NCI-H1436 treated with DMSO at 0.1 percent for 48 hours (cell line): Measurements from ENCODE around the gene ALG5.

ENCODE experiments used
- DNase-seq: peaks from one replicate; lab custom pipeline; 2025; lab: John Stamatoyannopoulos, UW

The ALG5 gene

GRCh38 chr13:36999054-36999714 lies at the start of gene ALG5:
ALG5 (minus strand) TSS chr13:36999340; CDS start chr13:36999300, 40 bp downstream.
- DNase-seq, result peak; percentile 21

DNA sequence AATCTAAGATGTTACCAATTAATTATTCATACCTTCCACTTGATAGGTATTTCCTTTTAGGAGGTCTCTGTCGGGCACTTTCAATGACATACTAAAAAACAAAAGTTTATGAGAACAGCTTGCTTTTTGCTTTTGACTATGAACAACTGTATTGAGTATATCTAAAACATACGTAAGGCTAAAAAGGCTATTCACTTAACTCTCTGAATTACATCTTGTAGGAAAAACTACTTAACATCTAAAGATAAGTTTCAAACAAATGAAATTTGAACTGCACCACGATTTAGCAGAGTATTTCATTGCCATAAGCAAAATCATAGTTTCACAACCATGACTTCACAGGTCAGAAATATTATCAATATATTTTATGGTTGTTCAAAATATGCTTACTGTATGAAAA lies 48.7 kb upstream of the ALG5 start:
- DNase-seq, result no peak

DNA sequence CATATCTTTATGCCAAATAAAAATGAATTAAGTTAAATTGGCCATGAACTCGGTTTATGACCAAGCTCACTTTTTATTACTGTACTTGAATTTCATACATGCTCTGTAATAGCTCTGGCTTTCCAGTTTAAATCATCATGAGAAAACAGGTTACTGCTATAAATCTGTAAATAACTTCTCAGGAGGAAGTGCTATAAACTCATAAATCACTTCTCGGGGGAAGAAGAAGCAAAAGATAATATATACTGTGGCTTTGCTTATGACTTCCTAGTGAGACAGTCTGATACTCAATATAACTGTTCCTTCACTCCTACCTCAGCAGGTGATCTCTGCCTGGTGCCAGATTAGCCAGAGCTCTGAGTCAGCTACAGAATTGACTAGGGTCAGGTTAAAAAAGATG lies 47.9 kb upstream of the ALG5 start:
- no peak for DNase-seq

DNA sequence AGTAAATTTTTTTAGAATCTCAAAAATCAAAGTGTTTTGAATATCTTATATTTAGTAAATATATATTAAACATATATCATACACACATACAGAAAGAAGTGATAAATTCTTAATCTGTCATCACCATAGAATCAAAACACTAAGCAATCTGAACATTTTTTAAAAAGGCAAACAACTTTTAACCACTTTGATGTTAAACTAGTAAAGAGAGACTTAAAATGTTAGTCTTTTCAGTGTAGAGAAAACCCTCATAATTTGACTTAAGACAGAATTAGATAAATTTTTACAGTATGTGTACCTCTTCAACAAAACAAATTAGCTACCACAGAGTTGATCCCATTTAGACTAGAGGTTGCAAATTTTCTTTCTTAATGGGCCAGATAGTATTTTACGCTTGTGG lies 46.9 kb upstream of the ALG5 start:
- DNase-seq, result no peak

- no peak for DNase-seq
Observed at GRCh38 chr13:37040789-37041188, 41.6 kb upstream of the ALG5 start.

GRCh38 chr13:37039896-37040295 lies 40.8 kb upstream of the ALG5 start:
- DNase-seq, result no peak

DNA sequence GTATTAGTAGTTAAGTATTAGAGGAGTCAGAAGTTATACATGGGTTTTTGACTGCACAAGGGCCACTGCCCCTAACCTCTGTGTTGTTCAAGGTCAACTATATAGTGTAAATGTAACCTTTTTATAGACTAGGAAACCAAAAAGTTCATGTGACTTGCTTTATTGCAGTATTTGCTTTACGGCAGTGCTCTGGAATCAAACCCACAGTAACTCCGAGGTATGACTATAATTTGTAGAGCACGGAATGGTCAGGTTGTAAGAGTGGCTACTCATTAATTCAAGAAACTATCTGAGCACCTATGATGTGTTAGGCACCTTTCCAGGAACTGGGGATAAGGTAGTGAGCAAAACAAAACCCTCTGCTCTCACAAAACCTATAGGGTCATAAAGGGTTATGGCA lies 38.1 kb upstream of the ALG5 start:
- no peak for DNase-seq

- no peak for DNase-seq
Observed at GRCh38 chr13:37029617-37030016, 30.5 kb upstream of the ALG5 start.

DNA sequence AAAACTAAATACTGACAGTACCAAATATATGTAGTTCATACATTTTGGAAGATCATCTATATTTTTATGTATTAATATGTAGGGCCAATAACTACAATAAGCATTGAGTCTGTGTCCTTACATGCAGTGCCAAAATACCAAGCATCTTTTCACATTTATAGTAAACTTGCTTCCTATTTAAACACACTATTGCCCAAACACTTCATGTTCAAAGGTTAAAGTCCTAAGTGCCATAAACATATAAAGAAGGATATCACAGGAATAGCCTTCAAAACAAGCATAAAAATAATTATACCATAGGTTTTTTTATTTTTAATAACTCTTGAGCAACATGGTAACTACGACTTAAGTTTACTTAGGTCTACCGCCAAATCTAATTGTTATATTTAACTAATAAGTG lies 28.5 kb upstream of the ALG5 start:
- DNase-seq, result no peak

DNA sequence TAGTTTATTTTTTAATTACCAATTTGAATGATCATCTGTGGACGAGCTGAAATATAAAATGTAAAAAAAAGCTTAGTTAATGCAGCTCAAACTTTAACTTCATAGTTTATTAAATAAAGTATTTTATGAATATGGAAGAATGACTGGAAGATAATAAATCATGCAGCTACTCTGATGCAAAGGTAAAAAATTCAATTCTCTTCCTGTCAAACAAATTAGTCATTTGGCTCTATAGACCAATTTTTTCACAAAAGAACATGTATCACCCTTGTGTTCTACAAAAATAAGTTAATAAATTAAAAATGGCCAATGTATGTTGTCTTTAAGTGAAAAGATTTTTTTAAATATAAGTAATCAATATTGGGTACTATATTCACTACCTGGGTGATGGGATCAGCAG lies 27.6 kb upstream of the ALG5 start:
- no peak for DNase-seq

GRCh38 chr13:37023871-37024270 lies 24.7 kb upstream of the ALG5 start:
- no peak for DNase-seq

GRCh38 chr13:37014609-37015008 lies 15.5 kb upstream of the ALG5 start:
- no peak for DNase-seq

DNA sequence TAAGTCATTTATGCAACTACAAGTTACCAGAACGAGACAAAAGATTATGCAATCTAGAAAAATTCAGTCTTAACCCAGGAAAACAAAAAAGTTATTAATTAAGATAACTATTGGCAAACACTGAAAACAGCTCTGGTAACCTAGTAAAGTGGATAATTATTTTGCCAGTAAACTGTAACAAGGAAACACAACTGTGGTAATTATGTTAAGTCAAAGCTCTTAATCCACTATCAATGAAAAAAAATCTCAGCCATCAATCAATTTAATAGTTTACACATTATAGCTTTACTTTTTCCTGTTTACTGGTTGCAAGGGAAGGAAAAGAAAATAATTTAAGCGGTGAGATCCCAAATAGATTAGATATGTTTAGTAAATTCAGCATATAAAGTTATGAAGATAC lies 12.6 kb upstream of the ALG5 start:
- DNase-seq, result no peak

GRCh38 chr13:37011002-37011401 lies 11.9 kb upstream of the ALG5 start:
- DNase-seq, result no peak

GRCh38 chr13:37010424-37010823 lies 11.3 kb upstream of the ALG5 start:
- no peak for DNase-seq

DNA sequence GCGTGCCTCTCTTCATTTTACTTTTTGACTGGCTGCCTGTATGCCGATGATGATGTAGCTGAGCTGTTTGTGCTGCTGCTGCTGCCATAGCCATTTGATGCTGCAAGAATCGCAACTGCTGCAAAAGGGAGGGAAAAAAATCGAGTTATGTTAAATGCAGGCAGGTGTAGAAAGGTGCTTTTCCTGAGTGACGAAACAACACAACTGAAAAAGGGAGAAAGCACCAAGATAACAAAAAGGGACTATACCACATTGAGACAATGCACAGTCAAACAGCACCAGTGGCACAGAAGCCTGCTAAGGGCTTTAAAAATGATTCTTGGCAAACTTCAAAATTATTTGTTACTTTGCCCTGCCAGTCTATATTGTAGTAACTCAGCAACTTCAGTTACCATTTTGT lies 10.6 kb upstream of the ALG5 start:
- DNase-seq, result no peak

DNA sequence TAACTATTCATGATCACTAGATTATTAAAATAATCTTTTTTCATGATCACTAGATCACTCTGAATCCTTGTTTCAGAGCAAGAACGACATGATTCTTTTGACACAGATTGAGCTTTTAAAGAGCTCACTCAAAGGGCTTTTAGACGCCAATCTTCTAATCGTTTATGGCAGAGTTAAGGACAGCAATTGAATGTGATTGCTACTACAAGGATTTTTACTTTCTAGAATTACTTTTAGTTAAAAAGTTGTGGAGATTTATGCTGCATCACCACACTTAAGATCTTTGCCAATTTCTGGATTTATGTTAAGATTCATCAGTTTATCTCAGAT lies 2.7 kb upstream of the ALG5 start:
- no peak for DNase-seq

GRCh38 chr13:36998624-36999041 lies 507 bp downstream of the ALG5 start:
- no peak for DNase-seq

DNA sequence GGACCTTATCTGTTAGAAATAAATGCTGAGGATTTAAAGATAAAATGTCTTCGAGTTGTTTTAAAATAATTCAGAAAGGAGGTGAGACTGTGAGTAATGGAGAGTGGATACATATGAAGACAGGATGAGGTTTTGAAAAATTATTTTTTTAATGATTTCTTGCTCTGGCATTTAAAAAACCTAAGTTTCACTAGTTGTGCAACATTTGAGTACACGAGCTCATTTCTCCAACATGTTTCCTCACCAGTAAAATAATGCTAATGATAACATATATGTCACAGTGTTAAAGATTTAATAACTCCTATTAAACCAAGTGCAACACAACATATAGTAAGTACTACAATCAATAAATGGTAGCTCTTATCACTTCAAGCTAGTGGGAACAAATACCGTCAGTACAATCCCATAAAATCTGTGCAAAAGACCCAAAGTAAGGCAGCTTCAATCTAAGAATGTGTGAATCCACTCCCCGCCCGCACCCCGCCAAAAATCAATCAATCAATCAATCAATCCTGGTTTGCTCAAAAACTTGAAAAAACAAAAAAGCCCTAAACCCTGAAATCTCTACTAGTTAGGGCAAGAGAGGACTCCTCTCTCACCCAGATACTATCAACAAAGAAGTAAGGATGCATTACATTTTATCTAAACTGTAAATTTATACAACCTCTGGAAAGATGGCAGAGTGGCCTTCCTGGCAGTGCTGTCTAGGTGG lies 1.3 kb downstream of the ALG5 start:
- DNase-seq, result no peak

GRCh38 chr13:36992362-36992761 lies 6.8 kb downstream of the ALG5 start:
- DNase-seq, result no peak

GRCh38 chr13:36986462-36987240 lies 12.5 kb downstream of the ALG5 start:
- DNase-seq, result no peak

DNA sequence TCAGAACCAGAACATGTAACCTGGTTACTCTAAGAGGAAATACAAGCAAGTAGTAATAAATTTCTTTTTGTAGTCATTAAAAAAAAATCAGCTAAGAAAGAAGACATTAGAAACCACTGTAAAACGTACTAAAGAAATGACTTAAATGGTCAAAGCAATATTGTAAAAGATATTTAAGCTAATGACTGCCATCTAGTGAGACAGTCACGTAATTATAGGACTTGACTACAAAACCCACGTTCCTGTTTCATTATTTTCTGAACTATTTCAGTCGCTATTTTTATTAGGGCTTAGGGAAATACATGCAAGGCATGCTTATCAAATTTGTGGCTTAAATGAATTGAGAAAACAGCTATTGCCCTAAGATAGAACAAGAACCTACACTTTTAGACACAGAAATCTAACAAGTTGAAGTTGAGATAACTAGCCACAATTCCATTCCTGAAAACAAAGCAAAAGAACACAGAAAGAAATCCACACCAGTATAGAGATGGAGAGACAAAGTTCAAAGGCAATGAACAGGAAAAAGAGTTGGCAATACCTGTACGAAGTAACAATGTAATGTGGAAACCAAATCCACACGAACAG lies 17.9 kb downstream of the ALG5 start:
- DNase-seq, result peak; percentile 15
